Panc1 (cell line): ENCODE measurements around the gene FAM174A. TPM values are rescaled to one million over a fixed set of nuclear protein-coding genes. Genes with fewer than 3 reads are reported as not detected.
A peak's percentile ranks its signal among the peaks of the same experiment; 100 is the strongest.

Experiments
- ATAC-seq: fragments of 200-7000 bp; cut with Tn5 transposase; 2 replicates; pipeline ENCODE4 v1.9.1; 2020; ENCODE audit warnings: mild to moderate bottlenecking, moderate library complexity
- BruUV-seq: library from RNA; stranded (reverse); fragments of 400-500 nt; replicated peaks from 2 replicates; lab custom pipeline; 2021; lab: Mats Ljungman, UMichigan
- CTCF ChIA-PET: fragments of 300-600 bp; sonication (Branson Sonifier 250); formaldehyde crosslinking; loops from one replicate; lab custom pipeline; 2022; ENCODE audit warnings: antibody characterized with exemption; lab: Charles Lee
- POLR2A ChIA-PET: fragments of 300-600 bp; sonication (Branson Sonifier 250); formaldehyde crosslinking; loops from one replicate; lab custom pipeline; 2022; ENCODE audit warnings: antibody characterized with exemption; lab: Charles Lee
- DNase-seq: peaks from one replicate; pipeline ENCODE4 v3.0.0-alpha.2; 2010; ENCODE audit warnings: low read depth, low spot score
- H3K27ac ChIP-seq: 2 replicates; pipeline ENCODE4 v1.5.1; 2011; ENCODE audit warnings: mild to moderate bottlenecking, low read length, inconsistent platforms
- H3K27me3 ChIP-seq: fragments of 200-500 bp; sonication (Bioruptor generic); 2 replicates; pipeline ENCODE4 v1.6.0; 2014; ENCODE audit warnings: low read length, inconsistent platforms; ENCODE audit not compliant: control insufficient read depth, insufficient read depth
- H3K36me3 ChIP-seq: fragments of 200-500 bp; sonication (Bioruptor generic); 2 replicates; pipeline ENCODE4 v1.5.1; 2014; ENCODE audit warnings: inconsistent platforms, mild to moderate bottlenecking, low read length, moderate library complexity; ENCODE audit not compliant: control insufficient read depth, insufficient read depth
- H3K4me1 ChIP-seq: 2 replicates; pipeline ENCODE4 v1.5.1; 2011; ENCODE audit warnings: inconsistent platforms, mild to moderate bottlenecking, low read length, moderate library complexity; ENCODE audit not compliant: control insufficient read depth, insufficient read depth
- H3K4me3 ChIP-seq, 2 experiments: 2 replicates each; pipeline ENCODE4 v1.5.1; 2011 to 2012; ENCODE audit warnings: low read depth in 2 of 2, low read length in 2 of 2, mild to moderate bottlenecking in 2 of 2, inconsistent platforms in 1 of 2, moderate library complexity in 1 of 2
- H3K9me3 ChIP-seq: fragments of 200-500 bp; sonication (Bioruptor generic); 2 replicates; pipeline ENCODE4 v1.5.1; 2014; ENCODE audit warnings: low read depth, mild to moderate bottlenecking, inconsistent platforms, low read length, moderate library complexity; ENCODE audit not compliant: control insufficient read depth, insufficient read depth
- POLR2AphosphoS5 ChIP-seq: IDR thresholded peaks from 2 replicates; pipeline ENCODE4 v1.6.1; 2012; ENCODE audit warnings: mild to moderate bottlenecking, low read depth, low read length, moderate library complexity
- REST ChIP-seq, 2 experiments: IDR thresholded peaks; 2 replicates each; pipeline ENCODE4 v1.6.1; 2011 to 2012; ENCODE audit warnings: low read depth in 2 of 2, control low read depth in 1 of 2, low read length in 1 of 2, mild to moderate bottlenecking in 1 of 2, moderate library complexity in 1 of 2; ENCODE audit not compliant: insufficient read depth in 1 of 2
- SIN3A ChIP-seq: IDR thresholded peaks from 2 replicates; pipeline ENCODE4 v1.6.1; 2012; ENCODE audit warnings: low read depth, mild to moderate bottlenecking, low read length, moderate library complexity, borderline replicate concordance; ENCODE audit not compliant: insufficient read depth
- TCF7L2 ChIP-seq: IDR thresholded peaks from 2 replicates; pipeline ENCODE4 v1.6.1; 2011; ENCODE audit warnings: mild to moderate bottlenecking, low read depth, low read length, inconsistent platforms
- in situ Hi-C: cut with HindIII; loops from 2 replicates; pipeline ENCODE4 v1.10.0; 2016; ENCODE audit warnings: low sequenced_read_pairs, low pct_unique_long_range_greater_than_20kb
- intact Hi-C: fragments of 100-400 bp; cut with micrococcal nuclease; formaldehyde crosslinking; loops from one replicate; pipeline ENCODE4 v1.10.0; 2022; ENCODE audit not compliant: unreplicated experiment
- total RNA-seq: library from RNA; stranded (reverse); gene quantifications from one replicate; pipeline ENCODE4 v1.2.1, GENCODE V29; 2021; ENCODE audit not compliant: unreplicated experiment
- TF ChIP-seq, protein P1 (sequence below): fragments of 450-650 bp; IDR thresholded peaks from 2 replicates; pipeline ENCODE4 v1.5.1; 2017; ENCODE audit warnings: mild to moderate bottlenecking

FAM174A gene
- total RNA-seq, 1 experiment from 2014 or later = 11.0 TPM

GRCh38 chr5:100623719-100624118 is 88.5 kb downstream of the FAM174A start:
- H3K4me1 ChIP-seq = no peaks in the 10 kb centered on the region
- in situ Hi-C loops = no loop called here
- intact Hi-C loops = no loop called here
- H3K36me3 ChIP-seq = no peaks in the 10 kb centered on the region
- ChIA-PET CTCF (no interaction called here), POLR2A (no interaction called here)
- no peak overlapping the region for H3K27ac ChIP-seq
- DNase-seq (no peak), ATAC-seq (peak; percentile 58; the same call in 1 of the 2 replicates)
- no peak overlapping the region for H3K4me3 ChIP-seq
- no peak for TF ChIP-seq TCF7L2
- TF ChIP-seq, protein P1, sequence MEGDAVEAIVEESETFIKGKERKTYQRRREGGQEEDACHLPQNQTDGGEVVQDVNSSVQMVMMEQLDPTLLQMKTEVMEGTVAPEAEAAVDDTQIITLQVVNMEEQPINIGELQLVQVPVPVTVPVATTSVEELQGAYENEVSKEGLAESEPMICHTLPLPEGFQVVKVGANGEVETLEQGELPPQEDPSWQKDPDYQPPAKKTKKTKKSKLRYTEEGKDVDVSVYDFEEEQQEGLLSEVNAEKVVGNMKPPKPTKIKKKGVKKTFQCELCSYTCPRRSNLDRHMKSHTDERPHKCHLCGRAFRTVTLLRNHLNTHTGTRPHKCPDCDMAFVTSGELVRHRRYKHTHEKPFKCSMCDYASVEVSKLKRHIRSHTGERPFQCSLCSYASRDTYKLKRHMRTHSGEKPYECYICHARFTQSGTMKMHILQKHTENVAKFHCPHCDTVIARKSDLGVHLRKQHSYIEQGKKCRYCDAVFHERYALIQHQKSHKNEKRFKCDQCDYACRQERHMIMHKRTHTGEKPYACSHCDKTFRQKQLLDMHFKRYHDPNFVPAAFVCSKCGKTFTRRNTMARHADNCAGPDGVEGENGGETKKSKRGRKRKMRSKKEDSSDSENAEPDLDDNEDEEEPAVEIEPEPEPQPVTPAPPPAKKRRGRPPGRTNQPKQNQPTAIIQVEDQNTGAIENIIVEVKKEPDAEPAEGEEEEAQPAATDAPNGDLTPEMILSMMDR = peak; percentile 54; the same call in 1 of the 2 replicates
- no peaks in the 10 kb centered on the region for H3K9me3 ChIP-seq
- no peaks in the 10 kb centered on the region for H3K27me3 ChIP-seq
- no TSS peak for BruUV-seq

DNA sequence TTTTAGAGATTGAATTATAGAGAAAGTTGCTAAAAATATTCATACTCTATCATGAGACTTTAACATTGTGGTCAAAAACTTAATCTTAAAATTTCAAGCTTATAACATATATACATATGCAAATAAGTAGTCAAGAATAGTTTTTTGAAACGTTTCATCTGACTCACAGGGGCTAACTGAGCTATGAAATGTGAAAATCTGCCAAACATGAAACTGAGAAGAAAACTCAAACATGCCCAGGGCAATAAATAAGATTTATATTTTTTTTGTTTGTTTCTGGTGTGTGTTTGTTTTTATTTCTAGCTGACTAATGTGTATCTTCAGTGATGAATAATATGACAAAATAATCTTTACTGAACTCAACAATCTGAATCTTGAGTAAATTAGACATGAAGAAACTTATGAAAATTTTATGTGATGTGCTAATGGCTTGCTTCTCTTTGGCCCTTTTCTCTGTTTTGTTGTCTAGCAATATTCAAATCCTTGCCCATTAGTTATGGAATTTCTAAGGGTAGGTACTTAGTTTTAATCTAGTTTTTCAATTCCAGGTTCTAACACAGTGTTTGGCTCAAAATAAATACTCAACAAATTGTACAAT is 99.9 kb downstream of the FAM174A start:
- Histone ChIP-seq H3K36me3 (no peaks in the 10 kb centered on the region), H3K27me3 (no peaks in the 10 kb centered on the region), H3K27ac (no peak overlapping the region), H3K4me3 (no peak overlapping the region), H3K4me1 (no peaks in the 10 kb centered on the region), H3K9me3 (no peaks in the 10 kb centered on the region)
- DNase-seq (peak; percentile 18), ATAC-seq (no peak)
- ChIA-PET POLR2A (no interaction called here), CTCF (no interaction called here)
- intact Hi-C loops = no loop called here
- no TSS peak for BruUV-seq
- TF ChIP-seq REST (IDR thresholded peaks at IDR 0.05; ENCODE audit: insufficient read depth in 1 of 2, low read depth in 2 of 2, low read length in 1 of 2) (no peak), TCF7L2 (no peak), POLR2AphosphoS5 (no peak), SIN3A (no peak)
- TF ChIP-seq, protein P1 = no peak
- in situ Hi-C loops = no loop called here
